ENCODE data around the gene ZNF185. TPM values are rescaled to one million over a fixed set of nuclear protein-coding genes. Genes with fewer than 3 reads are reported as not detected.

The ZNF185 gene
- total and polyA plus RNA-seq, 9 donors: 3.5 to 28.7 (median 10.0) TPM

DNA sequence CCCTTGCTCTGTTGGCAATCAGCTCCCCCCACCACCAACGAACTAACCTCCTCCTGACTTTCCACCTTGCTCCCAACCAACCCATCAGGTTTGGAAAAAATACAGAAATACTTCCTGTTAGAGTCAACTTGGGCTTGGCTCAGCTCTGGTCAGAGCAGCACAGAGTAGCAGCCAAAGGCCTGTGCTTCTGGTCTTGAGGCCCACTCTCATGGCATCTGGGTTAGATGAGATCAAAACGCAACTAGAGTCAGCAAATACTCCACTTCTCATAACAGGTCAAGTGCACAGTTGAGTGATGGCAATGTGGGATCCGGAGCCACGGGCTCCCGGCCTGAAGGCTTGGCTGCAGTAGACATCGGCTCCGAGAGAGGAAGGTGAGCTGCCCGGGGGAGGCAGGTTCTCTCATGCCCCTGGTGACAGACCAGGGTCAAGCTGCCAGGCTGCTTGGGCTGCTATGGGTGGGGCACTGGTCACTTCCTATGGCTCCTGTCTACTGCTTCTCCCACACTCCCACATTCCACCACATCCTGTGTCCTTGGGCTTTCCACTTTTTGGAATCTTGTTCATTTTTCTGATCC is 34.8 kb downstream of the ZNF185 start:
- Histone ChIP-seq H3K4me1 (ENCODE audit: insufficient read depth) (no peaks in the 10 kb centered on the region), H3K27me3 (no peaks in the 10 kb centered on the region), H3K4me3 (no peak overlapping the region), H3K36me3 (no peaks in the 10 kb centered on the region), H3K27ac (no peak overlapping the region), H3K9me3 (no peaks in the 10 kb centered on the region)
- intact Hi-C loops (cut with DNase I): no loop called here
- DNase-seq: no peak
- WGBS, 3 donors: 72 to 83% (median 75%) methylated on average over 8 of the region's 8 CpGs
- no peak for TF ChIP-seq POLR2A (IDR thresholded peaks at IDR 0.05)
- TF ChIP-seq EP300 (IDR thresholded peaks at IDR 0.05): no peak
- TF ChIP-seq, protein P1, sequence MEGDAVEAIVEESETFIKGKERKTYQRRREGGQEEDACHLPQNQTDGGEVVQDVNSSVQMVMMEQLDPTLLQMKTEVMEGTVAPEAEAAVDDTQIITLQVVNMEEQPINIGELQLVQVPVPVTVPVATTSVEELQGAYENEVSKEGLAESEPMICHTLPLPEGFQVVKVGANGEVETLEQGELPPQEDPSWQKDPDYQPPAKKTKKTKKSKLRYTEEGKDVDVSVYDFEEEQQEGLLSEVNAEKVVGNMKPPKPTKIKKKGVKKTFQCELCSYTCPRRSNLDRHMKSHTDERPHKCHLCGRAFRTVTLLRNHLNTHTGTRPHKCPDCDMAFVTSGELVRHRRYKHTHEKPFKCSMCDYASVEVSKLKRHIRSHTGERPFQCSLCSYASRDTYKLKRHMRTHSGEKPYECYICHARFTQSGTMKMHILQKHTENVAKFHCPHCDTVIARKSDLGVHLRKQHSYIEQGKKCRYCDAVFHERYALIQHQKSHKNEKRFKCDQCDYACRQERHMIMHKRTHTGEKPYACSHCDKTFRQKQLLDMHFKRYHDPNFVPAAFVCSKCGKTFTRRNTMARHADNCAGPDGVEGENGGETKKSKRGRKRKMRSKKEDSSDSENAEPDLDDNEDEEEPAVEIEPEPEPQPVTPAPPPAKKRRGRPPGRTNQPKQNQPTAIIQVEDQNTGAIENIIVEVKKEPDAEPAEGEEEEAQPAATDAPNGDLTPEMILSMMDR (IDR thresholded peaks at IDR 0.05): no peak

DNA sequence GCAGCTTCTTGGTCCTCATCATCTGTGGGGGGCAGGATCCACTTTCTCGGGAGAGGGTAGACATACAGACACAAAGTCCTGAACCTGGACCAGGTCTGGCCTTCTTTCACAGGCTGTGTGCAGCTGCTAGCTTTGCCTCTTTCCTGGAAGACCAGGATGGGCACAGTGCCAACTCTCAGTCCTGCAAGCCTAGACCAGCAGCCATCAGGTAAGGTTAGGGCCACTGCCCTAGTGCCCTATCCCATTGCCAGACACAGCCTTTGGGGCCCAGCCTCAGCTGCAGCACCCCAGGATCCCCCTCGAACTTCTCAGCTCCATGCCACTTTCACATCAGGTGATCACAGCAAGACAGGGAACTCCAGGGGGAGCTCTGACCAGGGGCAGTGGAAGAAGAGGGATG is 38.4 kb downstream of the ZNF185 start:
- no peak for DNase-seq
- TF ChIP-seq, protein P1 (IDR thresholded peaks at IDR 0.05): no peak
- TF ChIP-seq POLR2A (IDR thresholded peaks at IDR 0.05): no peak
- TF ChIP-seq EP300 (IDR thresholded peaks at IDR 0.05): no peak
- Histone ChIP-seq H3K27ac (no peak overlapping the region), H3K4me1 (ENCODE audit: insufficient read depth) (no peaks in the 10 kb centered on the region), H3K9me3 (no peaks in the 10 kb centered on the region), H3K36me3 (no peaks in the 10 kb centered on the region), H3K27me3 (no peaks in the 10 kb centered on the region), H3K4me3 (no peak overlapping the region)
- WGBS, 3 donors: 45 to 76% (median 47%) methylated on average over 2 of the region's 2 CpGs
- intact Hi-C loops (cut with DNase I): no loop called here

DNA sequence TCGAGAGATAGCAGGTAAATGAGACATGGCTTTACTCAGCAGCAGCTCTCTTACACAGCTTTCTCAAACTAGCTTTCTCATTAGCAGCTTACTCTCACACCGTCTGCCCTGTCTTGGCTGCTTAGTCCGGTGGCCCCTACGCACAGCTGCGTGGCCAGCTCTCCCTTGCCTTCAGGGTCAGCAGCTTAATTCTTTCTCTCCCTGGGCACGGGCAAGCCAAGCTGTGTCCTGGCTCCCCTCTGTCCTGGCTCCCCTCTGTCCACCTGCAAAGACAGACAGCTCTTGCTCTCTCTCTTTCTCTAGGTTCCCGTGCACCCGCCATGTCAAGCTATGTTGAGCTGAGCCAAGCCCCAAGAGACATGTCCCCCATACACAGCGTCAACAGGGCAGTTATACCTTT is 39.4 kb downstream of the ZNF185 start:
- H3K4me1 ChIP-seq (ENCODE audit: insufficient read depth): peaks cover under 1% of the 10 kb centered on the region
- no peak overlapping the region for H3K4me3 ChIP-seq
- no peak for DNase-seq
- H3K36me3 ChIP-seq: no peaks in the 10 kb centered on the region
- no peaks in the 10 kb centered on the region for H3K27me3 ChIP-seq
- intact Hi-C loops (cut with DNase I): no loop called here
- H3K27ac ChIP-seq: no peak overlapping the region
- H3K9me3 ChIP-seq: no peaks in the 10 kb centered on the region
- 78 to 85% (median 79%) methylated on average over 9 of the region's 9 CpGs for WGBS, 3 donors
- no peak for TF ChIP-seq POLR2A (IDR thresholded peaks at IDR 0.05)
- TF ChIP-seq, protein P1 (IDR thresholded peaks at IDR 0.05): no peak
- TF ChIP-seq EP300 (IDR thresholded peaks at IDR 0.05): no peak

DNA sequence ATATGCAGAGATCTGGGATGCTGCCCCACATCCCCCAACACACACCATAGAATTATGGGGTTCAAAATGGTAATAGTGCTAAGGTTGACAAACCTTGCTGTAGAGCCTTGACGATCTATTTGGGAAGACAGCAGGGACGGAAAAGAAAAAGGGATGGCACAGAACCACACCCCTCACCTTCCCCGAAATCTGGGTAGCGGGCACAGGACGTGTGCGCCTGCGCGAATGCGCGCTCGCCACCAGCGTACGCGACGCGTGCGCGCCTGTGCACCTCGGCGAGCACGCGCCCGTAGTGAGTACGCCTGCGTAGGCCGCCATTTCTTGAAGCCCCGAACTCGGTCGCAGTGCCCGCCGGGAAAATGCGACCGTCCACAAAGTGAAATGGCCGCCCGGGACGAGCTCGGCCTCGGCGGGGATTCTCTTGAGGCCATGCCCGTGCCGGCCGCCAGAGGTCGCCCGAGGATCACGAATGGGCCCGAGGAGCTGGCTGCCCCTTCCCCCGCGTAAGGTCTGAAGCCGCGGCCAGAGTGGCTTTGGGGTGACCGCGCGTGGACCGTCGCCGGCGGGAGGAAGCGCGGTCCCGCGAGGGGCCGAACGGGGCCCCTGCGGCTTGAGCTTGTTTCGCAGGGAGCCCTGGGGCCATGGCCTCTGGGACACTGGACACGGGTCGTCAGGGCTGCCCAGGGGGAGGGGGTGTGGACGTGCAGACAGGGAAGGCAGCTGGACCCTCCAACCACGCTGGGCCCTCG is 43.6 kb downstream of the ZNF185 start:
- Histone ChIP-seq H3K4me3 (peak overlapping the region; percentile 44), H3K27me3 (no peaks in the 10 kb centered on the region), H3K9me3 (no peaks in the 10 kb centered on the region), H3K27ac (peak overlapping the region; percentile 18 to 43), H3K4me1 (ENCODE audit: insufficient read depth) (peaks cover 1% of the 10 kb centered on the region), H3K36me3 (no peaks in the 10 kb centered on the region)
- intact Hi-C loops (cut with DNase I): no loop called here
- DNase-seq: peak; percentile 88 to 93 (median 90)
- 31 to 34% (median 33%) methylated on average over 60 to 70 of the region's 70 CpGs for WGBS, 3 donors
- TF ChIP-seq, protein P1 (IDR thresholded peaks at IDR 0.05): peak; percentile 60 to 92 (median 90)
- TF ChIP-seq EP300 (IDR thresholded peaks at IDR 0.05): no peak
